ENCODE results near the gene INO80E. TPM values are rescaled to one million over a fixed set of nuclear protein-coding genes. Genes with fewer than 3 reads are reported as not detected.

INO80E gene
- total and polyA plus RNA-seq, 2 donors (not counting 1 experiment from before 2014, with no cell fraction given) = 103 to 113 TPM

DNA sequence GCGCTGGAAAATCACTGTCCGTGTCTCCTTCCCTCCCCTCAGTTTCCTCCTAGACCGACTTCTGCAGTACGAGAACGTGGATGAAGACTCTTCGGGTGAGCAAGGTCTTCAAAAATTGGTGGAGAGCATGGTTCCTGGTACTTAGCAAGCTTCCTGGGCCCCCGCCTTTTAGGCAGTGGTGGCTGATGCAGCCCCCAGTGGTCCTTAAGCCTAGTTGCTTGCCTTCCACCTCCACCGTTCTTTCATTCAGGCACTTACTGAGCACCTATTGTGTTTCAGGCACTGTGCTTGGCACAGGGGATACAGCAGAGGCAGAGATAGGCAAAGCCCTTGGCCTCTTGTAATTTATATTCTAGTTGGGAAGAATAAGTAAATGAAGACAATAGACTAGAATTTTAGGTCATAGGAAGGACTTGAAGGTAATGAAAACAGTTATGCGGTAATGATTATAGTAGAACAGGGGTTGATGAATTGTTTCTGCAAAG lies 767 bp downstream of the INO80E start:
- POLR2A ChIA-PET = interaction anchor here (0.7 kb wide), 2 partner anchors 11 to 923 kb away, joined by 3 to 4 read pairs; no protein-coding TSS in a partner anchor
- DNase-seq (no peak), ATAC-seq (ENCODE audit: low read depth) (no peak)
- no peaks in the 10 kb centered on the region for H3K9me3 ChIP-seq (ENCODE audit: control extremely low read depth in 1 of 3, control insufficient read depth in 2 of 3, insufficient read depth in 1 of 3, low read length in 2 of 3)
- H3K9me3 Mint-ChIP-seq (ENCODE audit: insufficient read depth) = no peaks in the 10 kb centered on the region
- H3K27ac ChIP-seq (ENCODE audit: low read length in 2 of 2) = peak overlapping the region in 1 of 2 donors; percentile 97
- peak overlapping the region; percentile 96 for H2AFZ ChIP-seq (ENCODE audit: insufficient read depth, low read depth, low read length, poor library complexity, severe bottlenecking)
- peaks cover 15 to 22% of the 10 kb centered on the region in 2 donors for H3K4me1 ChIP-seq (ENCODE audit: control insufficient read depth in 2 of 2, insufficient read depth in 2 of 2, low read length in 2 of 2)
- intact Hi-C loops (cut with micrococcal nuclease) = loop anchor here (1.0 to 5.0 kb wide), 7 partner anchors 24 to 660 kb away; partner anchors contain the start of genes CDIPT, FBRS, KCTD13 and KIF22
- CTCF ChIA-PET = interaction anchor here (0.7 to 1.0 kb wide), 3 partner anchors 9 to 150 kb away, joined by 3 to 6 read pairs (median 3); partner anchors contain the start of gene ALDOA
- H3K4me3 ChIP-seq (ENCODE audit: control extremely low read depth in 1 of 5, extremely low read depth in 1 of 5, insufficient read depth in 1 of 5, low read depth in 2 of 5, low read length in 4 of 5) = peak overlapping the region; percentile 45 to 100 (median 93)
- H3K27ac Mint-ChIP-seq = peak overlapping the region; percentile 94
- H4K20me1 ChIP-seq (ENCODE audit: control insufficient read depth, insufficient read depth, low read length, poor library complexity, severe bottlenecking) = peaks cover 17% of the 10 kb centered on the region
- peak overlapping the region; percentile 98 for H3K4me3 Mint-ChIP-seq
- H3K36me3 ChIP-seq (replicated peaks in 1 of 2; ENCODE audit: control extremely low read depth in 1 of 2, control insufficient read depth in 1 of 2, extremely low read depth in 1 of 2, insufficient read depth in 2 of 2, low read length in 1 of 2) = peaks cover 0 to 50% of the 10 kb centered on the region in 2 experiments
- peak overlapping the region; percentile 97 for H3K9ac ChIP-seq (ENCODE audit: low read length)
- H3K79me2 ChIP-seq (ENCODE audit: control insufficient read depth, insufficient read depth, low read length) = peaks cover 13% of the 10 kb centered on the region
- peak overlapping the region; percentile 83 for H3K4me2 ChIP-seq (replicated peaks; ENCODE audit: low read depth, low read length, poor library complexity, severe bottlenecking)
- H3K27me3 Mint-ChIP-seq = no peaks in the 10 kb centered on the region
- 34% methylated on average over 4 of the region's 9 CpGs for WGBS (ENCODE audit: insufficient coverage)
- H3K4me1 Mint-ChIP-seq = peaks cover 43% of the 10 kb centered on the region
- TF ChIP-seq EZH2 (IDR thresholded peaks at IDR 0.05; ENCODE audit: borderline replicate concordance, insufficient read depth, low read depth, low read length, poor library complexity, severe bottlenecking) = no peak
- TF ChIP-seq, protein P1, sequence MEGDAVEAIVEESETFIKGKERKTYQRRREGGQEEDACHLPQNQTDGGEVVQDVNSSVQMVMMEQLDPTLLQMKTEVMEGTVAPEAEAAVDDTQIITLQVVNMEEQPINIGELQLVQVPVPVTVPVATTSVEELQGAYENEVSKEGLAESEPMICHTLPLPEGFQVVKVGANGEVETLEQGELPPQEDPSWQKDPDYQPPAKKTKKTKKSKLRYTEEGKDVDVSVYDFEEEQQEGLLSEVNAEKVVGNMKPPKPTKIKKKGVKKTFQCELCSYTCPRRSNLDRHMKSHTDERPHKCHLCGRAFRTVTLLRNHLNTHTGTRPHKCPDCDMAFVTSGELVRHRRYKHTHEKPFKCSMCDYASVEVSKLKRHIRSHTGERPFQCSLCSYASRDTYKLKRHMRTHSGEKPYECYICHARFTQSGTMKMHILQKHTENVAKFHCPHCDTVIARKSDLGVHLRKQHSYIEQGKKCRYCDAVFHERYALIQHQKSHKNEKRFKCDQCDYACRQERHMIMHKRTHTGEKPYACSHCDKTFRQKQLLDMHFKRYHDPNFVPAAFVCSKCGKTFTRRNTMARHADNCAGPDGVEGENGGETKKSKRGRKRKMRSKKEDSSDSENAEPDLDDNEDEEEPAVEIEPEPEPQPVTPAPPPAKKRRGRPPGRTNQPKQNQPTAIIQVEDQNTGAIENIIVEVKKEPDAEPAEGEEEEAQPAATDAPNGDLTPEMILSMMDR (IDR thresholded peaks at IDR 0.05) = no peak
- H3K27me3 ChIP-seq (replicated peaks in 1 of 4; ENCODE audit: control extremely low read depth in 1 of 4, control insufficient read depth in 3 of 4, insufficient read depth in 4 of 4, low read length in 3 of 4) = no peaks in the 10 kb centered on the region

DNA sequence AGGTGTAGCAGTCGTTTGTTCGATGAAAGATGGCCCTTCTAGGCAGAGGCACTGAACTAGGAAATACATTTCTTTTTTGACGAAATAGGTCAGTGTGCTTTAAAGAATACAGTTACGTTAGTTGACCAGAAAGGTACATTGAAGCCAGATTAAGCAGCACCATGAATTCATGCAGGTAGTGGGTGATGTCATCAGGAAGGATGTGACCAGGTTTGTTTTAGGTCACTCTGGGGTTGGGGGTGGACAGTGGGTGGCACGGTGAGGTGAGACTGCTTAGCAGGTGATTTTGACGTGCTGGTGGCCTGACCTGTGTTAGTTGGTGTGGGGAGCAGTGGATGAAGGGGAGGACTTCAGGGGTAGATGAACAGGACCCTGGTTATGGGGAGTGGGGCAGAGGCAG lies 3.6 kb downstream of the INO80E start:
- Histone ChIP-seq H2AFZ (ENCODE audit: insufficient read depth, low read depth, low read length, poor library complexity, severe bottlenecking) (no peak overlapping the region), H4K20me1 (ENCODE audit: control insufficient read depth, insufficient read depth, low read length, poor library complexity, severe bottlenecking) (peaks cover 17% of the 10 kb centered on the region), H3K79me2 (ENCODE audit: control insufficient read depth, insufficient read depth, low read length) (peaks cover 13% of the 10 kb centered on the region), H3K9ac (ENCODE audit: low read length) (no peak overlapping the region), H3K27me3 (replicated peaks in 1 of 4; ENCODE audit: control extremely low read depth in 1 of 4, control insufficient read depth in 3 of 4, insufficient read depth in 4 of 4, low read length in 3 of 4) (no peaks in the 10 kb centered on the region), H3K4me2 (replicated peaks; ENCODE audit: low read depth, low read length, poor library complexity, severe bottlenecking) (no peak overlapping the region), H3K9me3 (ENCODE audit: control extremely low read depth in 1 of 3, control insufficient read depth in 2 of 3, insufficient read depth in 1 of 3, low read length in 2 of 3) (no peaks in the 10 kb centered on the region), H3K36me3 (replicated peaks in 1 of 2; ENCODE audit: control extremely low read depth in 1 of 2, control insufficient read depth in 1 of 2, extremely low read depth in 1 of 2, insufficient read depth in 2 of 2, low read length in 1 of 2) (peaks cover 0 to 39% of the 10 kb centered on the region in 2 experiments), H3K27ac (ENCODE audit: low read length in 2 of 2) (no peak overlapping the region), H3K4me3 (ENCODE audit: control extremely low read depth in 1 of 5, extremely low read depth in 1 of 5, insufficient read depth in 1 of 5, low read depth in 2 of 5, low read length in 4 of 5) (no peak overlapping the region), H3K4me1 (ENCODE audit: control insufficient read depth in 2 of 2, insufficient read depth in 2 of 2, low read length in 2 of 2) (peaks cover 12 to 15% of the 10 kb centered on the region in 2 donors)
- no peak for TF ChIP-seq EZH2 (IDR thresholded peaks at IDR 0.05; ENCODE audit: borderline replicate concordance, insufficient read depth, low read depth, low read length, poor library complexity, severe bottlenecking)
- TF ChIP-seq, protein P1 (IDR thresholded peaks at IDR 0.05) = no peak
- no peak for DNase-seq
- H3K27me3 Mint-ChIP-seq = no peaks in the 10 kb centered on the region
- H3K4me3 Mint-ChIP-seq = no peak overlapping the region
- WGBS (ENCODE audit: insufficient coverage) = 99% methylated on average over 6 of the region's 6 CpGs
- ChIA-PET CTCF (no interaction called here), POLR2A (no interaction called here)
- H3K4me1 Mint-ChIP-seq = peaks cover 41% of the 10 kb centered on the region
- no peak overlapping the region for H3K27ac Mint-ChIP-seq
- intact Hi-C loops (cut with micrococcal nuclease) = loop anchor here (5.0 kb wide), 1 partner anchor 658 kb away; the partner anchor contains the start of gene FBRS
- no peak for ATAC-seq (ENCODE audit: low read depth)
- no peaks in the 10 kb centered on the region for H3K9me3 Mint-ChIP-seq (ENCODE audit: insufficient read depth)
